GM18907 (cell line): Measurements from ENCODE around the gene CLPTM1L.
"Not testable (repeated sequence)": the region's sequence is repeated elsewhere in the genome, so short reads cannot be mapped to it uniquely, and the experiment has no call there.

Experiments
- ATAC-seq: cut with Tn5 transposase; IDR thresholded peaks from one replicate; pipeline ENCODE4 v1.9.1; 2021; ENCODE audit warnings: mild to moderate bottlenecking, moderate library complexity; ENCODE audit not compliant: unreplicated experiment

Gene CLPTM1L

GRCh38 chr5:1380910-1381309 is 36.0 kb upstream of the CLPTM1L start:
- ATAC-seq: no peak

- ATAC-seq: peak; percentile 77
These were observed 35.3 kb upstream of the CLPTM1L start for GRCh38 chr5:1380011-1380817.

- no peak for ATAC-seq
These were observed 34.2 kb upstream of the CLPTM1L start for GRCh38 chr5:1378866-1379659.

GRCh38 chr5:1378096-1378495 is 33.2 kb upstream of the CLPTM1L start:
- ATAC-seq: no peak

GRCh38 chr5:1376981-1377380 is 32.1 kb upstream of the CLPTM1L start:
- ATAC-seq: no peak

DNA sequence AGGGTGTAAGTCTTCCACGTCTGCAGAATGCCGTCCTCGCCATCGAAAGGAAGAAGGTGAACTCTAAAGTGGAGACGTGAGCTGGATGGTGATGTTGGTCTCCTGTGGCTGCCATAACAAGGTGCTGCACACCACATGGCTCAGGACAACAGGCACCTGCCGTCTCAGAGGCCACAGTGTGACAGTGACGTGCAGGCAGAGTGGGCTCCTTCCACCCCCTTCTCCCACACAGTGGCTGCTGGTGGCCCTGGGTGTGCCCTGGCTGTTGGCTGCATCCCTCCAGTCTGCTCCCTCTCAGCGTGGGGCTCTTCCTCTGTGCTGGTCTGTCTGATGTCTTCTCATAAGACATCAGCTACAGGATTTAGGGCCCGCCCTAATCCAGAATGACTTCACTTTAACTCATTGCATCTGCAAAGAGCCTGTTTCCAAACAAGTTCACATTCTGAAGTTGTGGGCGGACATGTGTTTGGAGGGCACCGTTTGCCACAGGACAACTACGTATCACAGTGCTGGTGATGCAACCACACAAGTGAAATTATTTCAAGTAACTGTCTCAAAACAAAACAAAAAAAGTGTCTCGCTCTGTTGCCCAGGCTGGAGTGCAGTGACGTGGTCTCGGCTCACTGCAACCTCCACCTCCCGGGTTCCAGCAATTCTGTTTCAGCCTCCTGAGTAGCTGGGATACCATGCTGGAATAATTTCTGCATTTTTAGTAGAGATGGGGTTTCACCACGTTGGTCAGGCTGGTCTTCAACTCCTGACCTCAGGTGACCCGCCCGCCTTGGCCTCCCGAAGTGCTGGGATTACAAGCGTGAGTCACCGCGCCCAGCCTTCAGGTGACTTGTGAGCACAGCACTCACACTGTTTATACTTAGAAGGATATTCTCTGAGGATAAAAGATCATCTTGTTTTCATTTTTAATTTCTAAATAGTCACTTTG is 31.2 kb upstream of the CLPTM1L start:
- ATAC-seq: no peak

- no peak for ATAC-seq
These were observed 29.8 kb upstream of the CLPTM1L start for GRCh38 chr5:1374679-1375055.

DNA sequence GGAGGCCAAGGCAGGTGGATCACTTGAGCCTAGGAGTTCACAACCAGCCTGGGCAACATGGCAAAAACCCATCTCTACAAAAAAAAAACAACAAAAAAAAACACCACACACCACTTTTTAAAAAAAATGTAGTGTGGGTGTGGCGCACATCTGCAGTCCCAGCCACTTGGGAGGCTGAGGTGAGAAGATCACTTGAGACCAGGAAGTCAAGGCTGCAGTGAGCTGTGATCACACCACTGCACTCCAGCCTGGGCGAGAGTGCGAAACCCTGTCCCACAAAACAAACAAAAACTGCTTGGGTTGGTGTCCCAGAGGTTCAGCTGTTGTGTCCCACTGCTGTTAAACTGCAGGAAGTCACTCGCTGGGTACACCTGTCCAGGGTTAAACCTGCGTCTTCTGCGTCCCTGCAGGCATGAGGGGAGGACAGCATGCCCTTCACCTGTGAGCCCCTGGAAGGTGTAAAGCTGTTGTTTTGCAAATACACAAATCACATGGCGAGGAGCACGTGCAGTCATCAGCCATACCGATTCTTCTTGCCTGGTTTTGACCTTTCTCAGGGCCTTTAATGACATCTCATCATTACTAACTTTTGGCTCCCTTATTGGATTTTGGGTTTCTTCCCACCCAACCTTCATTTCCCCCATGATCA is 29.3 kb upstream of the CLPTM1L start:
- no peak for ATAC-seq

DNA sequence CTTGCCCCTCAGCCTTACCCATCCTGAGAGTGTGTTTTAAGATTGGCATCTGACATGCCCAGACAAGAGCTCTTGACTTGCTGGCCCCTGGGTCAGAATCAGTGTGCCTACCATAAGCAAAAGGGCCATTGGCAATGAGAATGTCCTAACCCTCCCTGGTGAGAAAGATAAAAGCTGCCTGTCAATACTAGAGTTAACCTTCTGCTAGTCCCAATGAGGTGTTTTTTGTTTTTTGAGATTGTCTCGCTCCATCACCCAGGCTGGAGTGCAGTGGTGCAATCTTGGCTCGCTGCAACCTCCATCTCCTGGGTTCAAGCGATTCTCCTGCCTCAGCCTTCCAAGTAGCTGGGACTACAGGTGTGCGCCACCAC is 27.1 kb upstream of the CLPTM1L start:
- ATAC-seq: not testable (repeated sequence)

DNA sequence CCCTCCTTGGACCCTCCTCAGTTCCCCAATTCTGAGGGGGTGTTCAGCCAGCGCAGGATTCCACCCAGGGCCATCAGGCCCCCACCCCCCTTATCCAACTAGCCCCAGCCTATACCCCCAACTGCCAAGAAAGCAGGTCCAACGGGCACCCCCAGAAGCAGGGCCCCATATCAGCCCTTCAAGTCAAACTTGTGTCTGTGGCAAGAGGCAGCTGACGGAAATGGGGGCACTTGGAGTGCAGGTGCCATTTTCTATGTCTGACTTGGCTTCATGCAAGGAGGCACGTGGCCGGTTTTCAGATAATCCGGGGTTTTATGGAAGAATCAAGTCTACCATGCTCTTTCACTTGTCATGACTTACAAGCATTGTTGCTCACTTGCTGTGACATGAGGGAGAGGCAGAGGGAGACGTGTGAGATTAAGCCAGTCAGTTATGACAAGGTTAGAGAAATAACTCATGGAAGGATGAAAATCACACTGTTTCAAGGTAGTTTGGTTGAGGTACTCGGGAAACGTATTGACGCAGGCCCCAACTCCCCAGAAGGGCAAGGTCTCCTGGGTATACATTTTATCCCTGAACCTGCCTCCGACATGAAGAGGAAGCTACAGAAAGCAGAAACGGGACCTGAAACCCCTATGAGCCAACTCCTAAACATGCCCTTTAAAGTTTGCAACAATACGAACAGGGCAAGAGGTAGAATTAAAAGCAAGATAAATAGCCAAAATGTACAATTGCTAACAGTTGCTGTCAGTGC is 26.5 kb upstream of the CLPTM1L start:
- no peak for ATAC-seq

- no peak for ATAC-seq
These were observed 25.1 kb upstream of the CLPTM1L start for GRCh38 chr5:1370006-1370405.

- ATAC-seq: no peak
These were observed 23.9 kb upstream of the CLPTM1L start for GRCh38 chr5:1368756-1369155.

DNA sequence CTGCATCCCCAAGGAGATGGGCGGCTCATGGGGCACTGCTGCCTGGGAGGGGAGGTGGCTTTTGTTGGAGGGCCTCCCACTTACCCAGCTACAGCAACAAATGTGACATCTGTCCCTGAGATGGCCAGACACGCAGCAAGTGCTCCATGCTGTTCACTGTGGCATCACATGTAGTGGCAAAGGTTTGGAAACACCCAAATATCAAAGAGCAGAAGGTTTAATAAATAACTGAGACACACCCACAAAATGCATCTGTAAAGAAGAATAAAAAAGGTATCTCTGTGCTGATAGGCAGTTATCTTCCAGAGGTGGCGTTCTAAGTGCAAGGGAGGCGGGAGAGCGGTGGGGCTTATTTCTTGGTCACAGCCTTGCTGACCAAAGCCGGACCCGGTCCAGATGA is 23.3 kb upstream of the CLPTM1L start:
- no peak for ATAC-seq

DNA sequence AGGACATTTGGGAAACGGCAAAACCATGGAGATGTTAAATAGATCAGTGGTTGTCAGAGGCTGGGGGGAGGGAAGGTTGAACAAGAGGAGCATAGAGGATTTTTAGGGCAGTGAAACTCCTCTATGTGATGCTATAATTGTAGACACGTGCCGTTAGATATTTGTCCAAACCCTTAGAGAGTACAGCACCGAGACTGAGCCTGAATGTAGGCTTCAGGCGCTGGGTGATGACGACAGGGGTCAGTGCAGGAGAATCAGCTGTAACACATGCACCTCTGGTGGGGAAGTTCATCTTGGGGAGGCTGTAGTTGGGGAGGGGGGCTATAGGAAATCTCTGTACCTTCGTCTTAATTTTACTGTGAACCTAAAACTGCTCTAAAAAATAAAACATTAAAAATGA is 22.2 kb upstream of the CLPTM1L start:
- ATAC-seq: no peak

- ATAC-seq: no peak
These were observed 21.6 kb upstream of the CLPTM1L start for GRCh38 chr5:1366514-1366913.

GRCh38 chr5:1364211-1364610 is 19.3 kb upstream of the CLPTM1L start:
- ATAC-seq: no peak

DNA sequence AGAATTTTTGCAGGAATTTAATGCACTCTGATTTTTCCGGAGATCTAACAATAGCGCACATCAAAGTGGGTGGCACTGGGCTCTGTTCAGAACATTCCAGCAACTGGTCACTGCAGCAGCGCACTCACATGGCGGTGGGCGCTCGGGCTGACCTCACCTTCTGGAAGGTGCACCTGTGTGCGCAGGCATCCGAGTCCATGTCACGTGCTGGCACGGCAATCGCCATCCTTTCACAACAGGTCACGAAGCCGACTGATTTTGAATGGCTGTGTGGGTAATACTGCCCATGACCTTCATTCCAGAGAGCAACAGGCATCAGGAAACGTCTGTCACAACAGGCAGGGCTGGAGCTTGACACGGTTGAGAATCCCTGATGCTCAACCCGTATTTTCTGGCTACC is 18.7 kb upstream of the CLPTM1L start:
- no peak for ATAC-seq

DNA sequence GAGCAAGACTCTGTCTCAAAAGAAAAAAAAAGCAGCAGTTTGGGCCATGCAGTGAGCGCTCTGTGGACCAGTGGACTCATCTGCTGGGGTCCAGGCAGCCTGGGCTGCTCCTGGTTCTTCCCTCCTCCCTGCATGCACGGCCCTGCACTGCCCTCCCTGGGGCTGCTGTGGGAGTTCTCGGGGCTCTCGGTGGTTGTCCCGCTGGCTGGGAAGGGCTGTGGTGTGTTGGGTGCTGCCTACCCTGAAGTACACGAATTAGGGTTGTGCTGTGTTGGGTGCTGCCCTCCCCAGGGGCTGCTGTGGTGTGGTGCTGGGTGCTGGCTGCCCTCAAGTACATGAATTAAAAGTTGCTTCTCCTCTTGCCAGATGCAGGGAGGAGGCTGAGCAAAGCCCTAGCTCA is 18.3 kb upstream of the CLPTM1L start:
- no peak for ATAC-seq

GRCh38 chr5:1362242-1363015 is 17.5 kb upstream of the CLPTM1L start:
- no peak for ATAC-seq
